Head of caudate nucleus (tissue), 42 donors: Measurements from ENCODE around the gene EIF1AX.
"Not testable (repeated sequence)": the region's sequence is repeated elsewhere in the genome, so short reads cannot be mapped to it uniquely, and the experiment has no call there.

Source experiments
- DNase-seq, 42 donors: peaks; one replicate each; pipeline versions ENCODE4 v3.0.0 to v3.0.0-alpha.2; 2020 to 2021; ENCODE audit warnings: mixed read lengths in 7 of 42
- intact Hi-C: fragments of 100-400 bp; cut with DNase I; formaldehyde crosslinking; loops from one replicate; pipeline ENCODE4 v1.15.0; 2022

The EIF1AX gene

GRCh38 chrX:20141281-20142220, at the start of gene EIF1AX:
Gene EIF1AX (minus strand): TSS chrX:20141838. CDS start chrX:20141640, 198 bp downstream.
- intact Hi-C loops, result loop anchor here (10.0 kb wide), 1 partner anchor 123 kb away; the partner anchor contains the start of gene RPS6KA3
- peak; percentile 89 to 100 (median 99) for DNase-seq

GRCh38 chrX:20189171-20189570, 47.5 kb upstream of the EIF1AX start:
- intact Hi-C loops, result no loop called here
- DNase-seq, result no peak

GRCh38 chrX:20181598-20182329, 40.1 kb upstream of the EIF1AX start:
- intact Hi-C loops, result no loop called here
- no peak for DNase-seq

GRCh38 chrX:20177093-20177492, 35.5 kb upstream of the EIF1AX start:
- intact Hi-C loops, result no loop called here
- DNase-seq, result no peak

- intact Hi-C loops, result no loop called here
- DNase-seq, result no peak
Measured at GRCh38 chrX:20173856-20174255, 32.2 kb upstream of the EIF1AX start.

GRCh38 chrX:20173313-20173712, 31.7 kb upstream of the EIF1AX start:
- DNase-seq, result no peak
- intact Hi-C loops, result no loop called here

- no peak for DNase-seq
- intact Hi-C loops, result no loop called here
Measured at GRCh38 chrX:20171887-20172286, 30.2 kb upstream of the EIF1AX start.

- intact Hi-C loops, DNase-seq: not testable (repeated sequence)
Measured at GRCh38 chrX:20162516-20162915, 20.9 kb upstream of the EIF1AX start.

- DNase-seq, result peak in 15 of 42 donors; percentile 7 to 54 (median 20)
- intact Hi-C loops, result no loop called here
Measured at GRCh38 chrX:20159797-20160385, 18.3 kb upstream of the EIF1AX start.

GRCh38 chrX:20151689-20152088, 10.1 kb upstream of the EIF1AX start:
- intact Hi-C loops, result no loop called here
- no peak for DNase-seq

GRCh38 chrX:20149326-20149725, 7.7 kb upstream of the EIF1AX start:
- no peak for DNase-seq
- intact Hi-C loops, result loop anchor here (10.0 kb wide), 1 partner anchor 115 kb away; the partner anchor contains the start of gene RPS6KA3

- DNase-seq, result no peak
- intact Hi-C loops, result loop anchor here (10.0 kb wide), 1 partner anchor 117 kb away; the partner anchor contains the start of gene RPS6KA3
Measured at GRCh38 chrX:20147561-20147960, 5.9 kb upstream of the EIF1AX start.

GRCh38 chrX:20144491-20144890, 2.9 kb upstream of the EIF1AX start:
- no peak for DNase-seq
- intact Hi-C loops, result loop anchor here (10.0 kb wide), 1 partner anchor 120 kb away; the partner anchor contains the start of gene RPS6KA3

- no peak for DNase-seq
- intact Hi-C loops, result loop anchor here (10.0 kb wide), 1 partner anchor 121 kb away; the partner anchor contains the start of gene RPS6KA3
Measured at GRCh38 chrX:20143561-20143960, 1.9 kb upstream of the EIF1AX start.

GRCh38 chrX:20143111-20143510, 1.5 kb upstream of the EIF1AX start:
- no peak for DNase-seq
- intact Hi-C loops, result loop anchor here (10.0 kb wide), 1 partner anchor 122 kb away; the partner anchor contains the start of gene RPS6KA3

GRCh38 chrX:20140420-20140819, 1.2 kb downstream of the EIF1AX start:
- intact Hi-C loops, result loop anchor here (10.0 kb wide), 1 partner anchor 124 kb away; the partner anchor contains the start of gene RPS6KA3
- DNase-seq, result no peak

- DNase-seq, result no peak
- intact Hi-C loops, result loop anchor here (10.0 kb wide), 1 partner anchor 125 kb away; the partner anchor contains the start of gene RPS6KA3
Measured at GRCh38 chrX:20139966-20140365, 1.7 kb downstream of the EIF1AX start.

- DNase-seq, result no peak
- intact Hi-C loops, result no loop called here
Measured at GRCh38 chrX:20135944-20136343, 5.7 kb downstream of the EIF1AX start.

- no peak for DNase-seq
- intact Hi-C loops, result no loop called here
Measured at GRCh38 chrX:20132666-20133065, 9.0 kb downstream of the EIF1AX start.
